Kidney glomerular epithelial cell (primary cell): ENCODE measurements around the gene TYMP.
A peak's percentile ranks its signal among the peaks of the same experiment; 100 is the strongest.

Experiments
- DNase-seq: peaks from one replicate; lab custom pipeline; 2025; lab: John Stamatoyannopoulos, UW

The TYMP gene

DNA sequence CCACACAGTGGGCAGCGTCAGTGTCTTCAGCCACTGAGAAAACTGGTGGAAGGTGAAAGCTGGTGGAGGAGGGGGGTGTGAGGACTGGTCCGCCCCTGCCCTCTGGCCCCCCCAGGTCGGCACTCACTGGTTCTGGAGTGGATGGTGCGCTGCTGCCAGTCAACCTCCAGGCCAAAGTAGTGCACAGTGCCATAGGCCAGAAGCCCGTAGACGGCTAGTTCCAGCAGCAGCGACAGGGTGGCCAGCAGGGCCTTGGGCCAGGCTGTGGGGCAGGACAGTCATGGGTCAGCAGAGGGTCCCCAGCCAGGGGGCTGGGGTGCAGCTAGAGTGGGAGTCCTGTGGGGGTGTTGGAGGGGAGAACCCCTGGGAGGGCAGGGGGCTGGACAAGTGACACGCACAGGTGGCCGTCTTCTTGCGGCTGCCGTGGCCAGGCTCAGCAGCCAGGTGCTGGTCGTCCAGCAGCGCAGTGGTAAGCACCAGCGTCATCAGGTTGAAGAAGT is 24.5 kb downstream of the TYMP start:
- DNase-seq, result no peak

DNA sequence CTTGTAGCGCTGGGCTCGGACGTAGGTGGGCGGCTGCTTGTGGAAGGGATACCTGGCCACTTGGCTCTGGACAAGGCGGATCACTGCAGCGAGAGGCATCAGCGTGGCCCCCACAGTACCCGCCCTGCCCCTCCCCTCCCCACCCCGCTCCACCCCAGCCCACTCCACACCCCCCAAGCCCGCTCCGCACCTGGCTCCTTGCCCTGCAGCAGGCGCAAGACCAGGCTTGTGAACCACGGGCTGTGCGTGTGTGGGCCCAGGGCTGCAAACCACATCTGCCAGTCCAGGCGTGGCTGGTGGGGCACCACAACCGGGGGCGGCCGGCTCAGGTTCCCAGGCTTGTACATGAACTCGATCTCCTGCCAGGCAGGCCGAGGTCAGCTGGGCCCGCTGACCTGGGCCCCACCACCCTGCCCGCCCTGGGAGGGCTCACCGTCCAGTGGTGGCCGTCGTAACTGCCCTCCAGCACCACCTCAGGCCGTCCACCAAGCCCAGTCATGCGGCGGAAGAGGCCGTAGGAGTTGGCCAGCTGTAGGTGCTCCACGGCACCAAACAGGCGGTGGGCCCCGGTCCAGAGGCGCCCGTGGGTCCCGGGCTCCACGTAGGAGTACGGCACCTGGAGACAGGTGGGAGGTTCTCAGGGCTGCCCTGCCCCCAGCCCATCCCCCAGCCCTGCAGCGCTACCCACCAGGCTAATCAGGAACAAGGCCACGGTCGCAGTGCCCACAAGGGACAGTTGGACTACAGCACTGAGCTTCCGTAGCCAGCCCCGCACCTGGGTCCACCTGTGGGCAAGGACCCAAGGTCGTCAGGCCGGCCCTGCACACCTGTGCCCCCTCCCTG is 25.2 kb downstream of the TYMP start:
- DNase-seq, result no peak

DNA sequence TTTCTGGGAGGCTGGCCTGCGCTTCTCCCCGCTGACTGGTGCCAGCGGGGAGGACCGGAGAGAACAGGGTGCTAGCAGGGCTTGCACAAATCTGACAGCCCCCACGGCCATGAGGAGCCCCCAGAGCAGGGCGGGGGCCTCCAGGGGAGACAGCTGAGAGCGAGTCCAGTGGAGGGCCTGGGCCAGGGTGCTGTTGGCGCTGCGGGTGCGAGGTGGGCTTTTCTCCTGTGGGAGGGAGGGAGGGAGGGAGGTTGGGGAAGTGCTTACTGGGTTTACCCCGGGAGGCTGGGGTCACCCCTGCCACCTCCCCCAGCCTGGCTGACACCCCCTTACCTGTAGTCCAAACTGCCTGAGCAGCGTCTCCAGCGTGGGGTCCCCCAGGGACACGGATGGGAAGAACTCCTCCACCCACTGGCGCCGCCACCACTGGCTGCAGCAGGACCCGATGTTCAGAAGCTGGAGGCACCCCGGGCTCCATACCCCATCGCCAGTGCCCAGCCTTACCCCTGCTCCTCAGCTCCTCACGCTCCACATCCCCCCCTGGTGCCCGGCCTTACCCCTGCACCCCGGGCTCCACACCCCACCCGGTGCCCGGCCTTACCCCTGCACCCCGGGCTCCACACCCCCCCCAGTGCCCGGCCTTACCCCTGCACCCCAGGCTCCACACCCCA is 26.2 kb downstream of the TYMP start:
- no peak for DNase-seq

GRCh38 chr22:50502628-50503474 is 27.0 kb downstream of the TYMP start:
- DNase-seq, result no peak

DNA sequence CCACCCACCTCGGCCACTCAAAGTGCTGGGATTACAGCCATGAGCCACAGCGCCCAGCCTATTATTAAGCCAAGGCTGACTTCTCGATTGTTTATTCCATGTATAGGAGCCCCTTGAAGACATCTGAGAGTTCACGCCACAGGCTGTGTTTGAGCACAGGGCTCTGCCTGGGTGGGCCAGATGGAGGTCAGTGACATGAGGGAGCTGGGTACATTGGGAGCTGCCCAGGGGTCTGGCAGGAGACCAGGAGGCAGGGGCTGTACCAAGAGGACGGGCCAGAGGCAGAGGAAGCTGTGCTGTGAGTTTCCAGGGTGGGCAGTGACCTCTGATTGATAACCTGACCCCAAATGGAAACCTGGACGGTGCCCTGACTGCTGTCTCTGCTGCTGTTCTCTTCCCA is 27.7 kb downstream of the TYMP start:
- DNase-seq, result no peak

DNA sequence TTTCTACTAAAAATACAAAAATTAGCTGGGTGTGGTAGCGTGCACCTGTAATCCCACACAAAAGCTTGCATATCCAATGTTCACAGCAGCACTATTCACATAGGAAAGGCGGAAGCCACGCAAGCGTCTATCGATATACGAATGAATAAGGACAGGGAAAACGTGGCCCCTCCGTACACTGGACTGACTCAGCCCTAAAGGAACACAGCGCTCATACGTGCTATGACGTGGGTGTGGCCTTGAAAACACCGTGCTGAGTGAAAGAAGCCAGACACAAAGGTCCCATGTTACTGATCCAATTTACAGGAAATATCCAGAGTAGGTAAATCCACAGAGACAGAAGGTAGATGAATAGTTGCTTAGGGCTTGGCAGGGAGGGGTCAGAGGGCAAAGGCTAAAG is 29.4 kb downstream of the TYMP start:
- DNase-seq, result no peak

DNA sequence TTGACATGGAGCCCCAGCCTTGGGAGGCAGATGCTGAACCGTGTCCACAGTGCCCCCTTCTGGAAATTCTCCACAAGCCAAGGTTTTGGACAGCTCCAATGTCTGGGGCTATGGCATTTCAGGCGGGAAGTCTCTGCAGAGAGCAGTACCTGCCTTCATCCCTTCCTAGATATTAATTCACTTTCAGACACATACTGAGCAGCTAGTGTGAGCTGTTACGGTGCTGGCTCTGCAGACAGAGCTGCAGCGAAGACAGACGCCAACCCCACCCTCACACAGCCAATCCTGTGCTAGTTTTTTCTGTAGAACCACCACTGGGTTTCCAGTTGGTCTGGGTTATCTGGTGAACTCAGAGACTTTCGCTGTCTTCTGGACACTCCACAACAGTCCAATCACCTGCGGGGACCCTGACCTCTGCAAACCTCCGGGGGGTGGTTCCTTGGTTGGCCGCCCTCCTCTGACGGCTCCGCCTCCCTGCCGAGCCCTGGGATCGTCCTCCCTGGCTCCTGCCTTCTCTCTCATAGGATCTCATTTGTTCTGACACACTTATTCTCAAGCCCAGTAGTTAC is 31.4 kb downstream of the TYMP start:
- DNase-seq, result peak; percentile 63

GRCh38 chr22:50497093-50497492 is 32.7 kb downstream of the TYMP start:
- no peak for DNase-seq

DNA sequence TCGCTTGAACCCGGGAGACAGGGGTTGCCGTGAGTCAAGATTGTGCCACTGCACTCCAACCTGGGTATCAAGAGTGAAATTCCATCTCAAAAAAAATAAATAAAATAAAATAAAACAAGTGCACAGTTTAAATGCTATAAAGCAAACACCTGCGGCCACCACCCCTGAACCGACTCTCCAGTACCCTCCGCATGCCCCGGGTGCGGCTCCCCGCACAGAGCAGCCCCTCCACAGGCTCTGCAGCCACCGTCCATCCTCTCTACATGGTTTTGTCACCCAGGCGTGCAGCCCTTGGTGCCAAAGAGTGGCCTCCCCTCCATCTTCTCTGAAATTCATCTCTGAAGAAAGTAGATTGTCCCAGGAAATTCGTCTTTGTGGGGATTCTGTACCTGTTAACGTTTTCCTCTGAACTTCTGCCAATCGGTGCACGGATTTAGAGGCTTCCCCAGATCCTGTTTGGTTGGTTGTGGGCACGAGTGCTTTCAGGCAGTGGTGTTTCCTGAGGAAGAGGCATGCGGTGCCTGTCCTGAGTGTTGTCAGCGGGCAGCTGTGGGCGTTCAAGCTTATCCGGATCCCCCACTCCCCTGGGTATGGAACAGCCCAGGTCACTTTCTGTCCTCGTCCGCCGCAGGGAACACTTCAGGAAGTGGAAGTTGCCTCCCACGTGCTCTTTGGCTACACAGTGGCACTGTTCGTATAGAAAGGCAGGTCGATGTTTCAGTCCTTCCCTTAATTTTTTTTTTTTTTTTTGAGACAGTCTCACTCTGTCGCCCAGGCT is 39.1 kb downstream of the TYMP start:
- no peak for DNase-seq

DNA sequence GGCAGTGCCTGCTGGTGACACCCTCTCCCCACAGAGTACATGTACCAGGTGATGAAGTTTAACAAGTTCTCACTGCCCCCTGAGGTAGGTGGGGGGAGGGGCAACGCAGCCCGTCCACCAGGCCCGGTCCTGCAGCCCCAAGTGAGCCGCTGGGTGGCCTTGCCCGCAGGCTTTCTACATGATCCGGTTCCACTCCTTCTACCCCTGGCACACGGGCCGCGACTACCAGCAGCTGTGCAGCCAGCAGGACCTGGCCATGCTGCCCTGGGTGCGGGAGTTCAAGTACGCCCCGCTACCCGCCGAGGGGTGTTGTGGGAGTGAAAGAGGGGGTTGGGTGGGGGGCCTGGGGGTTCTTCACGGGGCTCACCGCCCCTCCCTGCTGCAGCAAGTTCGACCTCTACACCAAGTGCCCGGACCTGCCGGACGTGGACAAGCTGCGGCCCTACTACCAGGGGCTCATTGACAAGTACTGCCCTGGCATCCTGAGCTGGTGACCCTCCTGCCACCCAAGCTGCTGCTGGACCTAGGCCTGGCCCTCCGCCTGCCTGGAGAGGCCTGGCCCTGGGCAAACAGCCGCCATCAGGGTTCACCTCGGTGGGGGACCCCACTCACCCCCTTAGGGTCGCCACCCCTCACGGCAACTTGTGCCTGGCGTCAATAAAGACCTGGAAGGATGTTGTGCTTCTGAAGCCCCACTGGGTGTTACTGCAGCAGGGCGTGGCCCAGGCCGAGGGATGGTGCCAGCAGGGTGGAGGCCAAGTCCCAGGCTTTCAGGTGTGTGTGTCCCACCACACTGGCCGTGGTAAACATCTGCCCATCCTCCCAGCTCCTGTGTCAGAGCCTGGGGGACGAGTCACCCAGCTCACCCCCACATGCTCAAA is 40.2 kb downstream of the TYMP start:
- DNase-seq, result no peak

GRCh38 chr22:50488886-50489285 is 40.9 kb downstream of the TYMP start:
- DNase-seq, result no peak

DNA sequence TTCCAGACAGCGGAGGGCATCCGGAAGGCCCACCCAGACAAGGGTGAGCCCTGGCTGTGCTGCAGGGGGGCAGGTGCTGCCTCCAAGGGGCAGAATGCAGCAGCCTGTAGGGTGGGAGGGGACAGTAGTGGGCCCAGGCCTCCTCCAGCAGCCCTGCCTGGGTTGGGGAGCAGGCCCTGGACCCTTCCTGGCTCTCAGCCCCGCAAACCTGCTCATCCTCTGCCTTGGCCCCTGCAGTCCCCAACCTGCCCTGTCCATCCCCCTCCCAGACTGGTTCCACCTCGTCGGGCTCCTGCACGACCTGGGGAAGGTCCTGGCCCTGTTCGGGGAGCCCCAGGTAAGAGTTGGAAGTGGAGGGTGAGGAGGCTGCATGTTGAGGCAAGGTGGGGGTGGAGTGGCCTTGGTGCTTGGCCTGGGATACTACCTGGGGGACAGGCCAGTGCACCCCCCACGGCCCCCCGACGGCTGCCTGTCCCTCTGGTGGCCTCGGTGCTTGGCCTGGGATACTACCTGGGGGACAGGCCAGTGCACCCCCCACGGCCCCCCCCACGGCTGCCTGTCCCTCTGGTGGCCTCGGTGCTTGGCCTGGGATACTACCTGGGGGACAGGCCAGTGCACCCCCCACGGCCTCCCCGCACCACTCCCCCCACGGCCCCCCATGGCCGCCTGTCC is 41.7 kb downstream of the TYMP start:
- no peak for DNase-seq

DNA sequence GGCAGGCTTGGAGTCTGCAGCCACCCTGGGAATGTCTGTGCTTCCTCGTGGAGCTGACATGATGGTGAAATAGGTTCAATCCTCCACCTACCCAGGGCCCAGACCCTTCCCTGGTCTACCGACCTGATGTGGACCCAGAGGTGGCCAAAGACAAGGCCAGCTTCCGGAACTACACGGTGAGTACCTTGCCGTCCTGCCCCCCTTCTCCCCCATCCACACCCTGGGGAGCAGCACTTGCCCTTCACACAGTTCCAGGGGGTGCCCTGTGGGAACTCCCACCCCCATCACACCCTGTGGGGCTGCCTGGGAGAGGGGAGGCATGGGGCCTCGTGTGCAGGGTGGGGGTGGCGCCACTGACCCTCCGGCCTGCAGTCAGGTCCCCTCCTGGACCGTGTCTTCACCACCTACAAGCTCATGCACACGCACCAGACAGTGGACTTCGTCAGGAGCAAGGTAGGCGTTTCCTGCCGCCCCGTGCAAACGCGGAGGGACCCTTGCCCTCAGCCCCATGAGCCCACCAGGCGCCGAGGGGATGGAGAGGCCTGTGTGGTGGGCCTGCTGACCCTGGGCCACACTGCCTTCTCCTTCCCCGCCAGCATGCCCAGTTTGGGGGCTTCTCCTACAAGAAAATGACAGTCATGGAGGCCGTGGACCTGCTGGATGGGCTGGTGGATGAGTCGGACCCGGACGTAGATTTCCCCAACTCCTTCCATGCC is 42.4 kb downstream of the TYMP start:
- no peak for DNase-seq

- DNase-seq, result peak; percentile 10
Measured at GRCh38 chr22:50486561-50487289, 43.1 kb downstream of the TYMP start, which contains the start of gene MIOX. MIOX (plus strand) TSS chr22:50486859; CDS start chr22:50486898, 39 bp downstream.

GRCh38 chr22:50485221-50486131 is 44.3 kb downstream of the TYMP start:
- no peak for DNase-seq

- DNase-seq, result no peak
Measured at GRCh38 chr22:50483977-50484853, 45.6 kb downstream of the TYMP start.
